GM10847 (cell line): ENCODE data around the gene TMEM248.

ENCODE experiments used
- POLR2A ChIP-seq: IDR thresholded peaks from 2 replicates; pipeline ENCODE4 v1.6.1; 2011; ENCODE audit not compliant: insufficient read length; ENCODE audit errors: extremely low read depth

The TMEM248 gene

DNA sequence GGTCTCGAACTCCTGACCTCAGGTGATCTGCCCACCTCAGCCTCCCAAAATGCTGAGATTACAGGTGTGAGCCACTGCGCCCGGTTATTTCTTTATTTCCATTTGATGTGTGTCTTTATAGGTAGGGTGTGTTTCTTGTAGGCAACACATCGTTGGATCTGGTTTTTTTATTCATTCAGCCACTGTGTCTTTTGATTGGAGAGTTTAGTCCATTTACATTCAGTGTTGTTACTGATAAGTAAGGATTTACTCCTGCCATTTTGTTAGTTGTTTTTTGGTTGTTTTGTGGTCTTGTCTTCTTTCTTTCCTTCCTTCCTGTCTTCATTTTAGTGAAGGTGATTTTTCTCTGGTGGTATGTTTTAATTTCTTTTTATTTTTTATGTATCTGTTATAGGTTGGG lies 16.9 kb downstream of the TMEM248 start:
- TF ChIP-seq POLR2A: no peak

DNA sequence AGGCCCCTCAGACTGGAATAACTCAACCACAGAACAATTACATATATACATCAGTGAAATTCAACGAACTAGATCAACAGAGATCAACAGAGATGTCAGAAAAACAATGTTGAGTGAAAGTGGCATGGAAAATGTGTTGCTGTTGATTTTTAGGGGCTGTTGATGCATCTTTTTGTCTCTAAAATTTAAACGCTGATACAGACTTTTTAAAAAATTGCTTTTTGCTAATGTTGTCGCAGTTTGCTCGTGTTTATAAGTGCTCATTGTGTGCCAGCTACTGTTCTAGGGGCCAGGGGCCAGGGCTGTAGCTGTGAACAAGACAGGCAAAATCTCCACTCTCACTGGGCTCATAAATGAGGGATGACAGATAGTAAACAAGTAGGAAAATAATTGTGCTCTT lies 18.3 kb downstream of the TMEM248 start:
- no peak for TF ChIP-seq POLR2A

DNA sequence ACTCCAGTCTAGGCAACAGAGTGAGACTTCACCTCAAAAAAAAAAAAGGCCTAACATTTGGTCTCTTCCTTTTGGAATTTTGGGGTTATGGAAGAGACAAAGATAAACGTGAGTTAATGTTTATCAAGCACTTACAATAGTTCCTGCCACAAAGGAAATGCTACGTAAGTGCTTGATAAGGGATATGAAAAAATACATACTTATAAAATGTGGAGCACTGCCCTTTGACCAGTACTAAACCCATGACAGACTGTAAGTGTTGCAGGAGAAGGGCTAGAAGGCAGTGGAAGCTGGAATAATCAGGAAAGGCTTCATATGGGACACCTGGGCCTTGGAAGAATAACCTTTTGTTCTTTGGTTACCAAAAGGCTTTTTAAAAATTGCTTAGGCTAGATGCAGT lies 25.5 kb downstream of the TMEM248 start:
- no peak for TF ChIP-seq POLR2A

GRCh38 chr7:66948480-66949109 lies 27.6 kb downstream of the TMEM248 start:
- no peak for TF ChIP-seq POLR2A

DNA sequence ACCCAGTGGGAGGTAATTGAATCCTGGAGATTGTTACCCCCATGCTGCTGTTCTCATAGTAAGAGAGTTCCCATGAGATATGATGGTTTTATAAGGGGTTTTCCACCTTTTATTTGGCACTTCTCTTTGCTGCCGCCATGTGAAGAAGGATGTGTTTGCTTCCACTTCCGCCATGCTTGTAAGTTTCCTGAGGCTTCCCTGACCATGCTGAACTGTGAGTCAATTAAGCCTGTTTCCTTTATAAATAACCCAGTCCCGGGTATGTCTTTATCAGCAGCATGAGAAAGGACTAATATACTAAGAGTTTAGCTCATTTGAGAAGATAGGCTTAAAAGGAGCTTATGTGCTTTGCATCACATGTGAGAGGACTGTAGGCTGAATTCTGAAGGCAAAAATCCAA lies 29.3 kb downstream of the TMEM248 start:
- no peak for TF ChIP-seq POLR2A

- TF ChIP-seq POLR2A: no peak
These were observed 29.7 kb downstream of the TMEM248 start for GRCh38 chr7:66950763-66951162.

DNA sequence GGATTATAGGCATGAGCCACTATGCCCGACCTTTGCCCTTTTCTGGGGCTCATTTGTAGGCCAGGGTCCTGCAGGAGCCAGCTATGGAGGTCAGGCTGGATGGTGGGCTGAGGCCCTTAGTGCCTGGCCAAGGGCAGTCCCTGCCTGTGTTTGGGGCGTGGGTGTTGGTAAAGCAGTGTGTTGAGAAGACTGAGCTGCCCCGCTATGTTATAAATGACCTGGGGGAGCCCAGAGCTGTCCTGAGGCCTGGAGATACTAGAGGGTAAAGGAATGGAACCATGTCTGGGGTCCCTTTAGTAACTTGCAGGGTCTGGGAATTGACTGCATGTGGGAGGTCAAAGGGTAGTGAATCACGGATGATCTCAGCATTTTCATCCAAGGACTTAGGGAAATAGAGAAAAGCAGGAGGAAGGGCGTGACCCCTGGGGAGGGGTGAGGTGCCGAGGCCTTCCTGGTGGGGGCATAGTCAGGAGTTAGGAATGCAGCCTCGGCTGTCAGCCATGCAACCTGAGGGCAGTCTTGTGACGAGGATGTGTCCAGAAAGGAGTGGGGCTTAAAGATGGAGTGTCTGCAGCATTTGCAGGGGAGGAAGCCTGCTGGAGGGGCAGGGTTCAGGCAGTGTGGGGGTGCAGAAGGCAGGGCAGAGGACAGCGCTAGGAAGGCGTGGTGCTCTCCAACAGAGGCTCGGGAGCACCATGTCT lies 31.5 kb downstream of the TMEM248 start:
- TF ChIP-seq POLR2A: no peak

GRCh38 chr7:66953044-66953427 lies 32.0 kb downstream of the TMEM248 start:
- TF ChIP-seq POLR2A: no peak

DNA sequence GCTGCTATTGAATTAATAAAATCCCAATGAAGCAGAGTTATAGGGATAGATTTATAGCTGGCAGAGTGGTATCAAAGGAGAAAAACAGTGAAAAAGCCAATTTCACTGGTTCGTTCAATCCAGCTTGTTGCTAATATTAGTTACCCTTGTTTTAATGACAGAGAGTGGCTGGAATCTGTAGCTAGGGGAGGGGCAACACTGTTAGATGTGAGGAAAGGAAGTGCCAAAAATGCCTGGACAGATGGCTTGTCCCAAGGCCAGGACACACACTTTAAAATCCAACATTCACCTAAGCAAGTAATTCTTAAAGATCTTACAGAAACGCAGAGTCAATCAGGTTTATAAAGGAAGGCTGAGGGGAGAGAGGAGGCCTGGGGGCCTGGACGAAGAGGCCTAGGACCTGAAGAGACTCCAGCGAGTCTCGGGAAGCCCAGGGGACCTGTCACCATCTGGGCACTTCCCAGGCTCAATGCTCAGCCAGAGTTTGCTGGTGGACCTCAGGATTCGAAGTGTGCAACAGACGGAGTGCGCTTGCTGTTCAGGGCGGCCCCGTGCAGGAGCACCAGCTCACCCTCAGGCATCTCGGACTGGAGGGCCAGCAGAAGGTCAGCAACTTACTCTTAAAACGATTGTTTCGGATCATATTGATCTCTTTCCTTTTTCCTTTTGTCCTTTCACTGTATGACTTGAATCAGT lies 36.7 kb downstream of the TMEM248 start:
- no peak for TF ChIP-seq POLR2A

- no peak for TF ChIP-seq POLR2A
These were observed 37.7 kb downstream of the TMEM248 start for GRCh38 chr7:66958538-66959350.

GRCh38 chr7:66960192-66960591 lies 39.2 kb downstream of the TMEM248 start:
- no peak for TF ChIP-seq POLR2A

GRCh38 chr7:66961096-66961495 lies 40.1 kb downstream of the TMEM248 start:
- no peak for TF ChIP-seq POLR2A

- TF ChIP-seq POLR2A: no peak
These were observed 43.4 kb downstream of the TMEM248 start for GRCh38 chr7:66964411-66964810.

DNA sequence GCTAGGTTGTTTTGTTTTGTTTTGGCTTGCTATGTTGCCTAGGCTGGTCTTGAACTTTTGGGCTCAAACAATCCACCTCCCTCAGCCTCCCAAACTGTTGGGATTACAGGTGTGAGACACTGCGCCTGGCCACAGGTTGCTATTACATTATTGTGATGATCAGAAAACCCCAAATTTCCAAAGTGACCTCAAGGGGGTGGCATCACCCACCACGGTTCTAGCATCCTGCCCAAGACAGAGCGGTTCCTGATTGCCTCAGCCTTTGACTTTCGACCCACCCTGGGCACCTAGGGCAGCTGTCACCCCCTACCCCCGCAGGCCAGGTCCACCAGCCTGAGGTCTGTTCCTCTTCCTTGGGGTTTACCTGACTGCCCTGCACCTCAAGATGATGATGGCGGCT lies 46.0 kb downstream of the TMEM248 start:
- no peak for TF ChIP-seq POLR2A

DNA sequence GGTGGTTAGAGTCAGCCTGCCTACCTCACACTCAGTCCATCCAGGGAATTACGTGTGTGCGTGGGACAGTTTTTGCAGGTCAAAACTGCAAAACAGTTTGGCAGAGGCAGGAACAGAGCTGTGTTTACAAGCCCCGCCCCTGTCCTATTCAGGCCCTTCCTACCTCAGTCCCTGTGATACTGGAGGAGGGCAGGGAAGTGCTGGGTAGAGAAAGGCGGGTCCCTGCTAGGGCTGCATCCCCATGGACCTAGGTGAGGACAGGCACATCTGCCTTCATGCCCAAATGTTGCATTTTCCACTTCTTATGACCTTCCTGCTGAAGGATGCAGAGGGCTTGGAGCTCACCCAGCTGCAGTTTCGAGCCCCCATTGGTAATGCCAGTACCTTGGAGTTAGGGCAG lies 49.3 kb downstream of the TMEM248 start:
- TF ChIP-seq POLR2A: no peak
